BJ (cell line): Measurements from ENCODE around the gene CHGA. TPM values are rescaled to one million over a fixed set of nuclear protein-coding genes. Genes with fewer than 3 reads are reported as not detected.
A peak's percentile ranks its signal among the peaks of the same experiment; 100 is the strongest.

Experiments used
- CTCF ChIA-PET: fragments of 350-600 bp; formaldehyde crosslinking; extraction: SDS; loops from one replicate; lab custom pipeline; 2021; ENCODE audit warnings: antibody characterized with exemption, inconsistent platforms; lab: Yijun Ruan, JAX
- POLR2A ChIA-PET: fragments of 300-600 bp; sonication (Branson Sonifier 250); formaldehyde crosslinking; extraction: SDS; loops from one replicate; lab custom pipeline; 2021; ENCODE audit warnings: antibody characterized with exemption; lab: Charles Lee
- DNase-seq: peaks from one replicate; pipeline ENCODE4 v3.0.0-alpha.2; 2011; ENCODE audit warnings: low read depth
- H3K27me3 ChIP-seq: 2 replicates; pipeline ENCODE4 v1.6.0; 2011; ENCODE audit warnings: low read length; ENCODE audit not compliant: control insufficient read depth, insufficient read depth
- H3K36me3 ChIP-seq: 2 replicates; pipeline ENCODE4 v1.5.1; 2011; ENCODE audit warnings: low read length; ENCODE audit not compliant: control insufficient read depth, insufficient read depth
- H3K4me3 ChIP-seq: 2 replicates; pipeline ENCODE4 v1.5.1; 2011; ENCODE audit warnings: low read depth, mild to moderate bottlenecking, control low read depth, low read length
- CTCF ChIP-seq: IDR thresholded peaks from 2 replicates; pipeline ENCODE4 v1.5.1; 2011; ENCODE audit warnings: low read depth, mild to moderate bottlenecking, control low read depth, inconsistent platforms, low read length, moderate library complexity; ENCODE audit not compliant: insufficient read depth
- polyA plus RNA-seq: library from polyadenylated mRNA; depleted of rRNA; stranded (reverse); fragments of >200 nt; gene quantifications from 2 replicates; pipeline ENCODE4 v1.2.3, GENCODE V29; 2011

CHGA gene
- polyA plus RNA-seq, 1 experiment = not detected

GRCh38 chr14:92951261-92951660 is 28.3 kb downstream of the CHGA start:
- Histone ChIP-seq H3K4me3 (no peak overlapping the region), H3K27me3 (no peaks in the 10 kb centered on the region), H3K36me3 (peaks cover 3% of the 10 kb centered on the region)
- POLR2A ChIA-PET = no interaction called here
- no peak for TF ChIP-seq CTCF
- DNase-seq = no peak
- CTCF ChIA-PET = interaction anchor here (1.2 to 5.2 kb wide), 16 partner anchors 10 to 256 kb away, joined by 3 to 54 read pairs (median 5); partner anchors contain the start of genes GON7 and UBR7

- peak; percentile 95 for TF ChIP-seq CTCF
- ChIA-PET POLR2A (no interaction called here), CTCF (interaction anchor here (0.6 to 5.2 kb wide), 33 partner anchors 9 to 255 kb away, joined by 3 to 54 read pairs (median 4); partner anchors contain the start of genes GON7 and UBR7)
- H3K4me3 ChIP-seq = no peak overlapping the region
- no peak for DNase-seq
- no peaks in the 10 kb centered on the region for H3K27me3 ChIP-seq
- H3K36me3 ChIP-seq = peaks cover 3% of the 10 kb centered on the region
Observed at GRCh38 chr14:92951912-92952471, 29.0 kb downstream of the CHGA start.

GRCh38 chr14:92952481-92953298 is 29.7 kb downstream of the CHGA start:
- POLR2A ChIA-PET = no interaction called here
- DNase-seq = no peak
- peaks cover 3% of the 10 kb centered on the region for H3K36me3 ChIP-seq
- CTCF ChIA-PET = interaction anchor here (0.6 to 5.2 kb wide), 34 partner anchors 8 to 254 kb away, joined by 3 to 54 read pairs (median 4); partner anchors contain the start of genes GON7 and UBR7
- no peak overlapping the region for H3K4me3 ChIP-seq
- no peak for TF ChIP-seq CTCF
- no peaks in the 10 kb centered on the region for H3K27me3 ChIP-seq

GRCh38 chr14:92953526-92953925 is 30.6 kb downstream of the CHGA start:
- peaks cover 4% of the 10 kb centered on the region for H3K36me3 ChIP-seq
- no peak for TF ChIP-seq CTCF
- CTCF ChIA-PET = interaction anchor here (0.8 to 5.2 kb wide), 12 partner anchors 10 to 226 kb away, joined by 3 to 54 read pairs (median 7); no protein-coding TSS in a partner anchor

GRCh38 chr14:92954933-92955332 is 32.0 kb downstream of the CHGA start:
- Histone ChIP-seq H3K36me3 (peaks cover 4% of the 10 kb centered on the region), H3K27me3 (no peaks in the 10 kb centered on the region), H3K4me3 (no peak overlapping the region)
- TF ChIP-seq CTCF = no peak
- CTCF ChIA-PET = interaction anchor here (0.7 to 5.2 kb wide), 10 partner anchors 79 to 223 kb away, joined by 3 to 54 read pairs (median 4); no protein-coding TSS in a partner anchor
- POLR2A ChIA-PET = no interaction called here
- no peak for DNase-seq

More at GRCh38 chr14:92953526-92953925, 30.6 kb downstream of the CHGA start:
- H3K27me3 ChIP-seq = no peaks in the 10 kb centered on the region
- POLR2A ChIA-PET = interaction anchor here (0.6 kb wide), 1 partner anchor 585 kb away, joined by 5 read pairs; no protein-coding TSS in a partner anchor
- no peak for DNase-seq
- no peak overlapping the region for H3K4me3 ChIP-seq
